WERI-Rb-1 (cell line): ENCODE results near the gene TEX53.

Source experiments
- DNase-seq: peaks from one replicate; pipeline ENCODE4 v3.0.0-alpha.2; 2020
- H3K27ac ChIP-seq: fragments of 250-450 bp; sonication (Bioruptor Pico); 2 replicates; pipeline ENCODE4 v1.5.1; 2020; ENCODE audit warnings: mild to moderate bottlenecking, moderate library complexity
- H3K27me3 ChIP-seq: fragments of 250-450 bp; sonication (Bioruptor Pico); 2 replicates; pipeline ENCODE4 v1.5.1; 2021; ENCODE audit warnings: mild to moderate bottlenecking, low read depth, moderate library complexity; ENCODE audit not compliant: insufficient read depth, severe bottlenecking
- H3K36me3 ChIP-seq: fragments of 250-450 bp; sonication (Bioruptor Pico); 2 replicates; pipeline ENCODE4 v1.5.1; 2020; ENCODE audit warnings: mild to moderate bottlenecking, moderate library complexity
- H3K4me3 ChIP-seq: 2 replicates; pipeline ENCODE4 v1.5.1; 2011; ENCODE audit warnings: low read depth, mild to moderate bottlenecking, control low read depth, low read length
- H3K9me3 ChIP-seq: fragments of 250-450 bp; sonication (Bioruptor Pico); 2 replicates; pipeline ENCODE4 v1.5.1; 2021; ENCODE audit warnings: mild to moderate bottlenecking, moderate library complexity; ENCODE audit not compliant: severe bottlenecking
- CTCF ChIP-seq: IDR thresholded peaks from 2 replicates; pipeline ENCODE4 v1.5.1; 2011; ENCODE audit warnings: low read depth, mild to moderate bottlenecking, control low read depth, inconsistent platforms, low read length

The TEX53 gene

GRCh38 chr9:114657705-114658104 lies at the start of gene TEX53:
Gene TEX53, minus strand, starts transcription at chr9:114657805. Its CDS starts 31 bp downstream, at chr9:114657774.
- H3K27me3 ChIP-seq: no peaks in the 10 kb centered on the region
- H3K36me3 ChIP-seq: no peaks in the 10 kb centered on the region
- no peak for DNase-seq
- no peaks in the 10 kb centered on the region for H3K9me3 ChIP-seq
- TF ChIP-seq CTCF: no peak
- H3K27ac ChIP-seq: no peak within 1 kb of the TSS
- H3K4me3 ChIP-seq: no peak within 1 kb of the TSS

GRCh38 chr9:114706711-114707110 lies 49.1 kb upstream of the TEX53 start:
- no peak for DNase-seq
- no peak overlapping the region for H3K4me3 ChIP-seq
- no peak for TF ChIP-seq CTCF
- H3K27me3 ChIP-seq: no peaks in the 10 kb centered on the region
- no peak overlapping the region for H3K27ac ChIP-seq
- no peaks in the 10 kb centered on the region for H3K36me3 ChIP-seq
- no peaks in the 10 kb centered on the region for H3K9me3 ChIP-seq

- H3K27me3 ChIP-seq: no peaks in the 10 kb centered on the region
- no peak for DNase-seq
- H3K9me3 ChIP-seq: no peaks in the 10 kb centered on the region
- no peak for TF ChIP-seq CTCF
- no peaks in the 10 kb centered on the region for H3K36me3 ChIP-seq
- H3K4me3 ChIP-seq: no peak overlapping the region
- no peak overlapping the region for H3K27ac ChIP-seq
Measured at GRCh38 chr9:114701988-114702387, 44.4 kb upstream of the TEX53 start.

GRCh38 chr9:114697951-114698351 lies 40.3 kb upstream of the TEX53 start:
- no peaks in the 10 kb centered on the region for H3K27me3 ChIP-seq
- H3K36me3 ChIP-seq: no peaks in the 10 kb centered on the region
- no peak for DNase-seq
- no peaks in the 10 kb centered on the region for H3K9me3 ChIP-seq
- no peak for TF ChIP-seq CTCF
- no peak overlapping the region for H3K4me3 ChIP-seq
- H3K27ac ChIP-seq: no peak overlapping the region

GRCh38 chr9:114696814-114697544 lies 39.4 kb upstream of the TEX53 start:
- no peak overlapping the region for H3K4me3 ChIP-seq
- no peaks in the 10 kb centered on the region for H3K36me3 ChIP-seq
- no peaks in the 10 kb centered on the region for H3K27me3 ChIP-seq
- no peak for DNase-seq
- no peaks in the 10 kb centered on the region for H3K9me3 ChIP-seq
- H3K27ac ChIP-seq: no peak overlapping the region
- no peak for TF ChIP-seq CTCF

- DNase-seq: no peak
- no peak for TF ChIP-seq CTCF
- H3K27me3 ChIP-seq: no peaks in the 10 kb centered on the region
- no peak overlapping the region for H3K27ac ChIP-seq
- no peak overlapping the region for H3K4me3 ChIP-seq
- H3K9me3 ChIP-seq: no peaks in the 10 kb centered on the region
- no peaks in the 10 kb centered on the region for H3K36me3 ChIP-seq
Measured at GRCh38 chr9:114695948-114696347, 38.3 kb upstream of the TEX53 start.
